ENCODE data around the gene CR1L. TPM values are rescaled to one million over a fixed set of nuclear protein-coding genes. Genes with fewer than 3 reads are reported as not detected.

CR1L gene
- total and polyA plus RNA-seq, 2 of the 8 experiments (the other 6 are each of a cell fraction or from before 2014, with no cell fraction given): 0.39 TPM; not detected in 1

GRCh38 chr1:207703712-207704111 lies 58.8 kb downstream of the CR1L start:
- H4K5ac ChIP-seq (ENCODE audit: insufficient read length, low read depth, low read length): no peak overlapping the region
- no peak overlapping the region for H4K91ac ChIP-seq (replicated peaks; ENCODE audit: insufficient read length, low read length)
- H3K27me3 ChIP-seq (replicated peaks in 1 of 4; ENCODE audit: control insufficient read depth in 3 of 4, extremely low read depth in 1 of 4, insufficient read depth in 3 of 4, low read length in 3 of 4): no peaks in the 10 kb centered on the region
- DNase-seq (ENCODE audit: low read depth in 1 of 2, low spot score in 2 of 2) (no peak), FAIRE-seq (no peak)
- H2BK120ac ChIP-seq (replicated peaks; ENCODE audit: low read depth, low read length): no peak overlapping the region
- no peak overlapping the region for H2BK5ac ChIP-seq (ENCODE audit: low read depth, low read length)
- no peaks in the 10 kb centered on the region for H4K20me1 ChIP-seq (replicated peaks in 1 of 2; ENCODE audit: control insufficient read depth in 1 of 2, insufficient read depth in 2 of 2, low read length in 2 of 2)
- no peaks in the 10 kb centered on the region for H3K23me2 ChIP-seq (ENCODE audit: low read depth, low read length)
- no peak overlapping the region for H3K4me2 ChIP-seq (ENCODE audit: insufficient read depth in 1 of 2, low read depth in 2 of 2, low read length in 2 of 2)
- H2BK15ac ChIP-seq (ENCODE audit: low read length): no peak overlapping the region
- H3K14ac ChIP-seq (ENCODE audit: insufficient read length): no peak overlapping the region
- no peaks in the 10 kb centered on the region for H3K36me3 ChIP-seq (ENCODE audit: control insufficient read depth in 2 of 4, insufficient read depth in 4 of 4, low read length in 3 of 4)
- POLR2A ChIA-PET (ENCODE audit: partially characterized antibody): no interaction called here
- no peak overlapping the region for H3K18ac ChIP-seq (ENCODE audit: extremely low read depth, low read length)
- no peaks in the 10 kb centered on the region for H3K9me3 ChIP-seq (ENCODE audit: insufficient read depth in 2 of 2, low read depth in 1 of 2, low read length in 1 of 2)
- TF ChIP-seq CEBPB (IDR thresholded peaks at IDR 0.05; ENCODE audit: low read depth, low read length): peak; percentile 90
- no peak for TF ChIP-seq ATF2 (IDR thresholded peaks at IDR 0.05; ENCODE audit: low read length)
- no peaks in the 10 kb centered on the region for H3K4me1 ChIP-seq (replicated peaks in 1 of 4; ENCODE audit: control insufficient read depth in 3 of 4, insufficient read depth in 4 of 4, low read length in 3 of 4)
- no peak overlapping the region for H3K23ac ChIP-seq (ENCODE audit: insufficient read length)
- H3K4ac ChIP-seq (replicated peaks; ENCODE audit: insufficient read length, low read depth, low read length): no peak overlapping the region
- H2AK5ac ChIP-seq (ENCODE audit: low read depth, low read length): no peak overlapping the region
- no peak overlapping the region for H4K8ac ChIP-seq (ENCODE audit: extremely low read depth, insufficient read depth, low read length)
- no peak overlapping the region for H3K9ac ChIP-seq (replicated peaks in 1 of 4; ENCODE audit: extremely low read depth in 1 of 4, low read depth in 3 of 4, low read length in 3 of 4)
- no peak overlapping the region for H3K27ac ChIP-seq (ENCODE audit: low read depth, low read length)
- H2BK12ac ChIP-seq (ENCODE audit: low read depth, low read length): no peak overlapping the region
- no peak overlapping the region for H2AFZ ChIP-seq (ENCODE audit: low read length)
- H3K79me1 ChIP-seq (ENCODE audit: low read depth, low read length): no peaks in the 10 kb centered on the region
- H3K4me3 ChIP-seq (ENCODE audit: extremely low read depth in 1 of 4, insufficient read depth in 2 of 4, low read depth in 3 of 4, low read length in 4 of 4): no peak overlapping the region
- WGBS, 2 experiments (ENCODE audit: extremely low coverage in 1 of 2, insufficient coverage in 1 of 2, insufficient read length in 1 of 2, insufficient replicate concordance in 2 of 2, low coverage in 1 of 2, low lambda C conversion rate in 2 of 2, missing lambda C conversion rate in 1 of 2): 84% methylated on average over 5 of the region's 5 CpGs; no CpG with 5 or more reads in 1 of the 2 experiments
- H2BK20ac ChIP-seq (ENCODE audit: low read length): no peak overlapping the region
- no peak overlapping the region for H3K56ac ChIP-seq (replicated peaks; ENCODE audit: insufficient read length, low read depth, low read length)
- no peaks in the 10 kb centered on the region for H3K79me2 ChIP-seq (ENCODE audit: control insufficient read depth in 1 of 2, insufficient read depth in 2 of 2, low read length in 2 of 2)
- CTCF ChIA-PET (ENCODE audit: partially characterized antibody): interaction anchor here (0.8 to 1.5 kb wide), 6 partner anchors 11 to 302 kb away, joined by 3 to 6 read pairs (median 3); no protein-coding TSS in a partner anchor
